ENCODE results near the gene CYP27A1.

CYP27A1 gene

DNA sequence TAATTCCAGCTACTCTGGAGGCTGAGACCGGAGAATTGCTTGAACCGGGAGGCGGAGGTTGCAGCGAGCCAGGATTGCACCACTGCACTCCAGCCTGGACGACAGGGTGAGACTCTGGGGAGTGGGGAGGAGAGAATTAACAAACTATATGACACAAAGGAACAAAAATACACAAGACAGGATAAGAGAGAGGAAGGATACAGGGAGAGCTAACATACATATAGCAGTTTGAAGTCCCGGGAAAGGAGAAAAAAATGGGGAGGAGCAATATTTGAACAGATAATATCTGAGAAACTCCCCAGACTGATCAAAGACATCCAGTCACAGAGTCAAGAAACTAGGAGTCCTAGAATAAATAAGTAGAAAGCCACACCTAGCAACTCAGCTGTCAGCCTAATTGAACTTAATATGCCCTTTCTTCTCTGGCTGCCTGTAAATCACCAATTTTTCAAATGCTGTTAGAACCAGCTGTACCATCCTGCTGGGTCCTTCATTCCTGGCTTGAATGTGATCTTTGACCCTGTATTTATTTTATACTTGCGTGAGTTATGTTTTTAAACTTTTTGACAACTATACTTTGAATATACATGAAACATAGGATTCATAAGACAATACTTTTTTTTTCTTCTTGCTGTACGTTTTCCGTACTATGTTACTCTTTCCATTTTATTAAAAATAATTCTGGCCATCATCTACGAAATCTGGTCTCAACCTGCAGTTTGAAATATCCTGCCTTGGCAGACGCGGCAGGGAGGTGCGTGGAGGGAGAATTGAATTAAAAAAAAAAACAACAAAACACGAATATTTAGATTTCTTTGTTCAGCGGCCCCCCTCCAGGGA is 876 bp upstream of the CYP27A1 start:
- H3K27me3 Mint-ChIP-seq = peaks cover 57% of the 10 kb centered on the region
- H3K4me3 Mint-ChIP-seq = no peak overlapping the region
- no peak for ATAC-seq (replicated peaks; ENCODE audit: extremely low read depth, poor library complexity, severe bottlenecking)
- H3K4me1 Mint-ChIP-seq = no peaks in the 10 kb centered on the region
- H3K36me3 Mint-ChIP-seq (ENCODE audit: insufficient read depth) = peaks cover 2% of the 10 kb centered on the region
- H3K9me3 Mint-ChIP-seq = peaks cover 8% of the 10 kb centered on the region
- no peak overlapping the region for H3K27ac Mint-ChIP-seq (ENCODE audit: low read depth)
- no peak for DNase-seq (ENCODE audit: low spot score in 2 of 2)

DNA sequence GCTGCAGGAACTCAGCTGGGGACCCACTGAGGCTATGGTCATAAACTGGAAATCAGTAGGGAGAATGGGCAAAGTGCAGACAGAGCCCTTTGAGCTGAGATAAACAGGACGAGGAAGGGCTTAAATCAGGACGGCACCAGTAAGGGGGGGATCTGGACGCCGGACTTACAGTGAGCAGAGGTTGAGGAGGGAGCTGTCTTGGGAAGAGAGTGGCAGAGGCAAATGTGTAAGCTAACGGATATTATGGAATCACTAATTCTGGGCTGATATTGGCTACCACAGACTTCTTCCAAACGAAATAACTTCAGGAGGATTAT is 539 bp downstream of the CYP27A1 start:
- peaks cover under 1% of the 10 kb centered on the region for H3K9me3 Mint-ChIP-seq
- H3K36me3 Mint-ChIP-seq (ENCODE audit: insufficient read depth) = peaks cover 2% of the 10 kb centered on the region
- no peak overlapping the region for H3K27ac Mint-ChIP-seq (ENCODE audit: low read depth)
- ATAC-seq (replicated peaks; ENCODE audit: extremely low read depth, poor library complexity, severe bottlenecking) (no peak), DNase-seq (ENCODE audit: low spot score in 2 of 2) (no peak)
- H3K4me1 Mint-ChIP-seq = no peaks in the 10 kb centered on the region
- H3K4me3 Mint-ChIP-seq = no peak overlapping the region
- H3K27me3 Mint-ChIP-seq = peaks cover 60% of the 10 kb centered on the region

DNA sequence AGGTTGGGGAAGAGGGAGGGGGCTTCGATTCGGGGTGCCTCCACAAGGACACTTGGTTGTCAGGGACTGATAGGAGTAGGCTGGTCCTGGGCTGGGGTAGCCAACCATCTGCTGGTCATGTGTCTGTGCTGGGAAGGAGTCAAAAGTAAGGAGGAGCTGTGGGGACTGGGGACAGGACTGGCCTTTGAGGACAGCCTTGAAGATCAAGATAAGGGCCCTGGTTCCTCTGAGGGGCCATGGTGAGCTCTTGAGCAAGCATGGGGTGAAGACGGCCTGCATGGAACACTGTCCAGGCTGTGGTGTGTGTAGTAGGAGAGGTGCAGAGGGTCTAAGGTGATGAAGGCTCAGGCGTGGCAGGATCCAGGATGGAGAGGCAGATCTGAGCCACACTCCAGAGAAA is 1.7 kb downstream of the CYP27A1 start:
- Mint-ChIP-seq H3K27ac (ENCODE audit: low read depth) (no peak overlapping the region), H3K27me3 (peaks cover 68% of the 10 kb centered on the region), H3K9me3 (no peaks in the 10 kb centered on the region), H3K4me3 (no peak overlapping the region), H3K4me1 (no peaks in the 10 kb centered on the region), H3K36me3 (ENCODE audit: insufficient read depth) (peaks cover 2% of the 10 kb centered on the region)
- ATAC-seq (replicated peaks; ENCODE audit: extremely low read depth, poor library complexity, severe bottlenecking) (no peak), DNase-seq (ENCODE audit: low spot score in 2 of 2) (no peak)

DNA sequence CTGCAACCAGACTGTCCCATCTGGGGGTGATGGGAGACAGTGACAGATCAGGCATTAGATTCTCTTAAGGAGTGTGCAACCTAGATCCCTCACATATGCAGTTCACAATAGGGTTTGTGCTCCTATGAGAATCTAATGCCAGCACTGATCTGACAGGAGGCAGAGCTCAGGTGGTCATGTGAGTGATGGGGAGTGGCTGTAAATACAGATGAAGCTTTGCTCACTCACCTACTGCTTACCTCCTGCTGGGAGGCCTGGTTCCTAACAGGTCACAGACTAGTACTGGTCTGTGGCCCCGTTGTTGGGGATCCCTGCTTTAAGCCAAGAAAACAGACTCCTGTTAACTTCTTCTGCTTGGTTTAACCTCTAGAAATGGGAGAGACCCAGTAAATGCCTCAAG is 3.2 kb downstream of the CYP27A1 start:
- H3K27ac Mint-ChIP-seq (ENCODE audit: low read depth) = no peak overlapping the region
- no peaks in the 10 kb centered on the region for H3K9me3 Mint-ChIP-seq
- peaks cover 63% of the 10 kb centered on the region for H3K27me3 Mint-ChIP-seq
- peaks cover 2% of the 10 kb centered on the region for H3K36me3 Mint-ChIP-seq (ENCODE audit: insufficient read depth)
- H3K4me1 Mint-ChIP-seq = no peaks in the 10 kb centered on the region
- DNase-seq (ENCODE audit: low spot score in 2 of 2) = no peak
- H3K4me3 Mint-ChIP-seq = no peak overlapping the region
- no peak for ATAC-seq (replicated peaks; ENCODE audit: extremely low read depth, poor library complexity, severe bottlenecking)

DNA sequence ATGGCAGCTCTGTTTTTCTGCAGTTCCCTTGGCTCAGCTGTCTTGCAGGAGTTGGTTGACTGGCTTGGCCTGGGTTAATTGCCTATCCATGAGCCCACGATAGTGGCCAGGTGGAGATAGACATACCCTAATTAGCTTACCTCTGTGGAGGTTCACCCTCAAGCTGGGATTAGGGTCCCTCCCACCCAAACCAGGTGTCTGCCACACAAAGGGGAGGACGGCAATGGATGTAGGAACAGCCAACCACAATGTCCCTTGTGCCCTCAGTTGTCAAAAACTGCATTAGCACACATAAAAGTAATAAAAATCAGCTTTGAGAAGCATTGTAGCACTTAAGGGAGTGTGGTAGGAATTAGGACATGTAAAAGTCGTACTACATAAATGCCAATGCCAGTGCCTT is 4.2 kb downstream of the CYP27A1 start:
- Mint-ChIP-seq H3K36me3 (ENCODE audit: insufficient read depth) (peaks cover 2% of the 10 kb centered on the region), H3K27me3 (peaks cover 55% of the 10 kb centered on the region), H3K9me3 (no peaks in the 10 kb centered on the region), H3K4me3 (no peak overlapping the region), H3K27ac (ENCODE audit: low read depth) (no peak overlapping the region), H3K4me1 (no peaks in the 10 kb centered on the region)
- DNase-seq (ENCODE audit: low spot score in 2 of 2) (no peak), ATAC-seq (replicated peaks; ENCODE audit: extremely low read depth, poor library complexity, severe bottlenecking) (no peak)

DNA sequence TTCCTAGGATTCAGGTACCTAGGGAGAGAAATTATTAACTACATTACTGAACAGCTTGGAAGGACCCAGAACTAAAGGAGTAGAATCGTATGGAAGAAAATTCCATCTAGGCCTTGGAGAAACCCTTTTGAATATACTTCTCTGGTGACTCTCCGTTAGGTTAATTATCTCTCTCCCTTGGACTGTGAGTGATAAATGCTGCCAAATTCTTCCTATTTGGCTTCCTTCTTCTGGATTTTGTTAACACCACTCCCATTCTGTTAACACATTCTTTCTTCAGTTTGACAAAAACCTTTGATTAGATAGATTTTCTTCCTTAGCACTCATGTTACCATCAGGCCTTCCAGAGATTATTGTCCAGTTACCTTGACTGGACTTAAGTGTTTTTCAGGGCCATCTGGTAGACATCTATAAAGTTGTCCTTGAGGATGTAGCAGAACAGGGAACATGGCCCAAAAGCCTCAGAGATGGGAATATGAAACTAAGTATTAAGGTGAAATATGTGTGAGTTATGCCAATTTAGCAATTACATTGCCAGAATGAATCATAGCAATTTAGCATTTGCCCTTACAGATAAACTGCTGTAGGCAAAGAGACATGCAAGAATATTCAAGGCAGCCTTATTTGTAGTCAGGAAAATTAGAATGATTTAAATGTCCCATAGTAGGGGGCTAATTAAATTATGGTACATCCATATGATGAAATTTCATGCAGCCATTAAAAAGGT is 6.7 kb downstream of the CYP27A1 start:
- no peaks in the 10 kb centered on the region for H3K36me3 Mint-ChIP-seq (ENCODE audit: insufficient read depth)
- H3K27ac Mint-ChIP-seq (ENCODE audit: low read depth) = no peak overlapping the region
- peaks cover 37% of the 10 kb centered on the region for H3K27me3 Mint-ChIP-seq
- DNase-seq (ENCODE audit: low spot score in 2 of 2) (no peak), ATAC-seq (replicated peaks; ENCODE audit: extremely low read depth, poor library complexity, severe bottlenecking) (no peak)
- no peaks in the 10 kb centered on the region for H3K9me3 Mint-ChIP-seq
- H3K4me3 Mint-ChIP-seq = no peak overlapping the region
- H3K4me1 Mint-ChIP-seq = no peaks in the 10 kb centered on the region

DNA sequence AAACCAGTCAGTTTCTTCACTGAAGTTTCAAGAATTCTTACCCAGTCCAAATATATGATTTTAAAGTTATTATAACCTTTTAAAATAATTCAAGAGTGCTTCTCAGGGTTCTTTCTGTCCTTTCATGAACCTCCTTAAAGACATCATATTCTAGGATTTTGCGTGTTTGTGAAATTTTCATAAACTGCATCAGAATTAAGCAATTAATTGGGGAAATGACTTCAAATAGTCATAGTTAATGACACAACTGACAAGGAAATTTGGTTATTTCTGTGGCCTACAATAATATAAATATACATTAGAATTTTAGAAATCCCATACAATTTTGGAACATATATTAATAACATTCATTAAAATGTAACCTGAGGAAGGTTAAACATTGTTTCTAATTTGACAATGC is 10.5 kb downstream of the CYP27A1 start:
- Mint-ChIP-seq H3K27ac (ENCODE audit: low read depth) (no peak overlapping the region), H3K4me3 (no peak overlapping the region), H3K27me3 (peaks cover 55% of the 10 kb centered on the region), H3K4me1 (no peaks in the 10 kb centered on the region), H3K9me3 (no peaks in the 10 kb centered on the region), H3K36me3 (ENCODE audit: insufficient read depth) (no peaks in the 10 kb centered on the region)
- ATAC-seq (replicated peaks; ENCODE audit: extremely low read depth, poor library complexity, severe bottlenecking) = no peak
- DNase-seq (ENCODE audit: low spot score in 2 of 2) = no peak

DNA sequence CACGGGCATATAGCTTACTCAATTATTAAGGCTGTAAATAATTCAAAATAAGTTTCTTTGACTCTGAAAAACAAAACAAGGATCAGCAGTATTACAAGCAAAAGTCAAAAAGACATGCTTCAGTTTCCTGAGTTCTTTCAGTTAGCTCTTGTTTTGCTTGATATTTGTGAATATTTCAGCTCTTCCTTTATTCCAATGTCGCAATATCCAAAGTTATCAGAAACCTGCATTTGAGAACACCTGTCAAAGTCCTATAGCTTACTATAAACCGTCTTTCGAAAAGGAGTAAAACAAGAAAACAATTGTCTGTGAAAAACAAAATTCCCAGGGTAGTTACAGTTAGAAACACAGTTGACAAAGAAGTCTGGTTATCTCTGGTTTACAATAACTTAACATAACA is 14.7 kb downstream of the CYP27A1 start:
- Mint-ChIP-seq H3K27ac (ENCODE audit: low read depth) (no peak overlapping the region), H3K4me3 (no peak overlapping the region)

DNA sequence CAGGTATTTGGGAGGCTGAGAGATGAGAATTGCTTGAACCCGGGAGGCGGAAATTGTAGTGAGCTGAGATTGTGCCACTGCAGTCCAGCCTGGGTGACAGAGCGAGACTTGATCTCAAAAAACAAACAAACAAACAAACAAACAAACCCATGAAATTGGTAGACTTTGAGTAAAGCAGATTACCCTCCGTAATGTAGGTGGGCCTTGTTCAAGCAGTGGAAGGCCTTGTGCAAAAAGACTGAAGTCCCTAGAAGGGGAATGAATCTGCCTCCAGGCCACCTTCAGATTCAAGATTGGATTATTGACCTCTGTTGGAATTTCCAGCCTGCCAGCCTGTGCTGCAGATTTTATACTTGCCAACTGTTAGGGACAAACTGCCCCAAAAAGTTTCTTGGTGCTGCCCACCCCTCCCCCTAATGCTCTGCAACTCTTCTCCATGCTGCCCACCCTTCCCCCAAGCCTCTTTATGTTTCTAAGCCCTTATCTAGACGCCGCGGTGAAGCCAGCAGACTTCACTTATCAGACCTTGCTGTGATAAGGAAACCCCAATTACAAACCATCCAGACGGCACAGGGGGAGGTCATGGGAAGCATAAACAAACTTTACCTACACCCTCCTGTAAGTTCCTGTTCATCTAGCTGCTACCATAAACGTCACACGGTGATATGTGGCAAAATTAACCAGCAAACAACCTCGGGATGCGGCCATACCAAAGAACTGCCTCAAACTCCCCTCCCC is 17.0 kb downstream of the CYP27A1 start:
- H3K27me3 Mint-ChIP-seq = peaks cover 42% of the 10 kb centered on the region
- H3K27ac Mint-ChIP-seq (ENCODE audit: low read depth) = no peak overlapping the region
- H3K4me1 Mint-ChIP-seq = peaks cover 6% of the 10 kb centered on the region
- H3K36me3 Mint-ChIP-seq (ENCODE audit: insufficient read depth) = no peaks in the 10 kb centered on the region
- H3K4me3 Mint-ChIP-seq = no peak overlapping the region
- no peaks in the 10 kb centered on the region for H3K9me3 Mint-ChIP-seq
- ATAC-seq (replicated peaks; ENCODE audit: extremely low read depth, poor library complexity, severe bottlenecking) (no peak), DNase-seq (ENCODE audit: low spot score in 2 of 2) (no peak)

More for the DNA sequence above, 14.7 kb downstream of the CYP27A1 start:
- Mint-ChIP-seq H3K36me3 (ENCODE audit: insufficient read depth) (no peaks in the 10 kb centered on the region), H3K27me3 (peaks cover 45% of the 10 kb centered on the region), H3K4me1 (no peaks in the 10 kb centered on the region), H3K9me3 (no peaks in the 10 kb centered on the region)
- ATAC-seq (replicated peaks; ENCODE audit: extremely low read depth, poor library complexity, severe bottlenecking) (no peak), DNase-seq (ENCODE audit: low spot score in 2 of 2) (no peak)

DNA sequence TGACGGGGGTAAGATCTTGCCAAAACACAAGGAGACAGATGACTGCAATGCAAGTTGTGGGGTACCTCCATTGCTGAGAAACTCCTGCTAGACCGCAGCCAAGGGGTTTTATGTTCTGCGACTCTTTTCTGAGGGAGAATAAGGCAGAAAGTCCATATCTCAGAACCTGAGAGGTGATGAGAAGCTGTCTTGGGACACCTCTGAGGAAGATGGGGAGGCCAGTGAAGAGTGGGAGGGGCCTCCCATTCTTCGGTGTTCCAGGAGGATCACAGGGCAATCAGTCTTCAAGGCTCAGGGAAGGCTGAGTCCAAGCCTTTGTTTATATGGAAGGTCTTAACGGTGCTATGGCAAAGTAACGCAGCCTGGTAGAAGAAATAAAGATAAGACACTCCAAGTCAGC is 18.0 kb downstream of the CYP27A1 start:
- H3K27ac Mint-ChIP-seq (ENCODE audit: low read depth) = no peak overlapping the region
- no peak overlapping the region for H3K4me3 Mint-ChIP-seq
- no peak for DNase-seq (ENCODE audit: low spot score in 2 of 2)
- H3K27me3 Mint-ChIP-seq = peaks cover 32% of the 10 kb centered on the region
- peaks cover 2% of the 10 kb centered on the region for H3K9me3 Mint-ChIP-seq
- H3K4me1 Mint-ChIP-seq = peaks cover 6% of the 10 kb centered on the region
- H3K36me3 Mint-ChIP-seq (ENCODE audit: insufficient read depth) = no peaks in the 10 kb centered on the region
- no peak for ATAC-seq (replicated peaks; ENCODE audit: extremely low read depth, poor library complexity, severe bottlenecking)

DNA sequence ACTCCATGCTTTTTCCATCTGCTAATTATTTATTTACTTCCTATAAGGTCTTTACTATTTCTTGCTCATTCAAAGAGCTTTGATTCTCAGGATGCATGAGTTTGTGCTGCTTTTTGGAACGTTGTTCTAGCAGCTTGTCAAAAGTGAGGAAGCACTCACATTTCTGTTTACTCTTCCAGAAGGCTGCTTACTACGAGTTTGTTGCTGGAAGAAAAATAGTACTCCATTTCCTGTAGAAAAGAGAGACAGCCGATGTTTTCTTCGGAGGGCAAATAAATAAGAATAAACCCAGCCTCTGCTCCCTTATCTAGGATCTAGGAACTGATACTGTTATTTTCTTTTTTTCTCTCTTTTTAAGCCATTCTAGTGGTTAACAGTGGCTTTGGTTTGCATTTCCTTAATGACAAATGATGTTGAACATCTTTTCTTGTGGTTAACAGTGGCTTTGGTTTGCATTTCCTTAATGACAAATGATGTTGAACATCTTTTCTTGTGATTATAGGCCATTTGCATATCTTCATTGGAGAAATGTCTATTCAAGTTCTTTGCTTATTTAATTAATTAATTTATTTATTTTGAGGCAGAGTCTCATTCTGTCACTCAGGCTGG is 20.5 kb downstream of the CYP27A1 start:
- Mint-ChIP-seq H3K4me1 (peaks cover 6% of the 10 kb centered on the region), H3K9me3 (peaks cover 6% of the 10 kb centered on the region), H3K27me3 (peaks cover 32% of the 10 kb centered on the region), H3K27ac (ENCODE audit: low read depth) (no peak overlapping the region), H3K4me3 (peak overlapping the region; percentile 31), H3K36me3 (ENCODE audit: insufficient read depth) (no peaks in the 10 kb centered on the region)
- DNase-seq (ENCODE audit: low spot score in 2 of 2) = no peak
- ATAC-seq (replicated peaks; ENCODE audit: extremely low read depth, poor library complexity, severe bottlenecking) = peak; percentile 93

DNA sequence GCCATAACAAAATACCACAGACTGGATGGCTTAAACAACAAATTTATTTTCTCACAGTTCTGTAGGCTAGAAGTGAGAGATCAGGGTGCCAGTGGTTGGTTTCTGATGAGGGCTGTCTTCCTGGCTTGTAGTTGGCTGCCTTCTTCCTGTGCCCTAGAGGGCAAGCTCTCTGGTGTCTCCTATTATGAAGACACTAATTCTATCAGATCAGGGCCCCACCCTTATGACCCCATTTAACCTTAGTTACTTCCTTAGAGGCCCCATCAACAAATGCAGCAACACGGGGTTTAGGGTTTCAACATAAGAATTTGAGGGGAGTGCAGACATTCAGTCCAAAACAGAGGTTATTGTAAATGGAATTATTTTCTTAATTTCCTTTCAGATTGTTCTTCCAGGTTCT is 22.9 kb downstream of the CYP27A1 start:
- ATAC-seq (replicated peaks; ENCODE audit: extremely low read depth, poor library complexity, severe bottlenecking) (no peak), DNase-seq (ENCODE audit: low spot score in 2 of 2) (no peak)
- Mint-ChIP-seq H3K4me1 (peaks cover 6% of the 10 kb centered on the region), H3K27me3 (peaks cover 40% of the 10 kb centered on the region), H3K4me3 (no peak overlapping the region), H3K36me3 (ENCODE audit: insufficient read depth) (no peaks in the 10 kb centered on the region), H3K27ac (ENCODE audit: low read depth) (no peak overlapping the region), H3K9me3 (peaks cover 6% of the 10 kb centered on the region)
